ENCODE data around the gene MTM1. TPM values are rescaled to one million over a fixed set of nuclear protein-coding genes. Genes with fewer than 3 reads are reported as not detected.

Gene MTM1
- total RNA-seq, 1 donor from 2014 or later, result 11.0 TPM

DNA sequence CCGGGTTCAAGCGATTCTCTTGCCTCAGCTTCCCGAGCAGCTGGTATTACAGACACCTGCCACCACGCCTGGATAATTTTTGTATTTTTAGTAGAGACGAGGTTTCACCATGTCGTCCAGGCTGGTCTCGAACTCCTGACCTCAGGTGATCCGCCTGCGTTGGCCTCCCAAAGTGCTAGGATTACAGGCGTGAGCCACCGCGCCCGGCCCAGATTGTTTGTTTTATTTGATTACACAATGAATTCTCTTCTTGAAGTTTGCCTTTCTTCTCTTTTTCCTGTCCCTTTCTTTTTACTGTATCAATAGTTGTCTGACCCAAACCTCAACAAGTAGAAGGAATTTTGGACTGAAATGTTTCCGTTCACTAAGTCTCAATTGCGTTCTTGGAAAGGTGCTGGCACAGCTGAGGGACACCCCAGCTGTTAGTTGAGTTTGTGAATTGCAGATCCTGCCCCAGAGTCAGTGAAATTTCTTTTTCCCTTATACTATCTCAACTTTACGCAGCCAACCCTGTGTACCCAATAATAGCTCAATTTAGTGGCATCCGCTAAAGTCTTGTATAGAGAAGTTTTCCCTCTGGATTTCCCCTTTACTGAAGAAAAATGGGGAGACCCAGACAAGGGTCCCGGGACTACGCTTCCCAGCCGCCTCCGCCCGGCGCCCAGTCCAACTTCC lies 639 bp upstream of the MTM1 start:
- H3K9me3 ChIP-seq (ENCODE audit: insufficient read depth, low read depth, low read length), result no peaks in the 10 kb centered on the region
- Mint-ChIP-seq H3K27ac (ENCODE audit: unreplicated experiment) (no peak overlapping the region), H3K9me3 (ENCODE audit: unreplicated experiment) (no peaks in the 10 kb centered on the region), H3K36me3 (ENCODE audit: low read depth, unreplicated experiment) (no peaks in the 10 kb centered on the region), H3K4me3 (ENCODE audit: unreplicated experiment) (peak overlapping the region; percentile 62), H3K4me1 (ENCODE audit: low read depth, unreplicated experiment) (peaks cover 7% of the 10 kb centered on the region), H3K27me3 (ENCODE audit: low read depth, unreplicated experiment) (no peaks in the 10 kb centered on the region)
- DNase-seq (ENCODE audit: low read depth), result no peak
- peaks cover 5% of the 10 kb centered on the region for H3K4me1 ChIP-seq (ENCODE audit: insufficient read depth, low read length)
- no peak overlapping the region for H3K27ac ChIP-seq (ENCODE audit: low read depth, low read length)
- TF ChIP-seq, protein P1, sequence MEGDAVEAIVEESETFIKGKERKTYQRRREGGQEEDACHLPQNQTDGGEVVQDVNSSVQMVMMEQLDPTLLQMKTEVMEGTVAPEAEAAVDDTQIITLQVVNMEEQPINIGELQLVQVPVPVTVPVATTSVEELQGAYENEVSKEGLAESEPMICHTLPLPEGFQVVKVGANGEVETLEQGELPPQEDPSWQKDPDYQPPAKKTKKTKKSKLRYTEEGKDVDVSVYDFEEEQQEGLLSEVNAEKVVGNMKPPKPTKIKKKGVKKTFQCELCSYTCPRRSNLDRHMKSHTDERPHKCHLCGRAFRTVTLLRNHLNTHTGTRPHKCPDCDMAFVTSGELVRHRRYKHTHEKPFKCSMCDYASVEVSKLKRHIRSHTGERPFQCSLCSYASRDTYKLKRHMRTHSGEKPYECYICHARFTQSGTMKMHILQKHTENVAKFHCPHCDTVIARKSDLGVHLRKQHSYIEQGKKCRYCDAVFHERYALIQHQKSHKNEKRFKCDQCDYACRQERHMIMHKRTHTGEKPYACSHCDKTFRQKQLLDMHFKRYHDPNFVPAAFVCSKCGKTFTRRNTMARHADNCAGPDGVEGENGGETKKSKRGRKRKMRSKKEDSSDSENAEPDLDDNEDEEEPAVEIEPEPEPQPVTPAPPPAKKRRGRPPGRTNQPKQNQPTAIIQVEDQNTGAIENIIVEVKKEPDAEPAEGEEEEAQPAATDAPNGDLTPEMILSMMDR (IDR thresholded peaks at IDR 0.05; ENCODE audit: insufficient read depth, low read depth, low read length), result no peak
- no peak for TF ChIP-seq EZH2 (IDR thresholded peaks at IDR 0.05; ENCODE audit: insufficient read depth, low read length)
- peaks cover 17% of the 10 kb centered on the region for H3K79me2 ChIP-seq (ENCODE audit: insufficient read depth, low read length)
- H2AFZ ChIP-seq (ENCODE audit: low read depth, low read length), result peak overlapping the region; percentile 73
- peak overlapping the region; percentile 82 for H3K4me2 ChIP-seq (ENCODE audit: low read length)
- H3K36me3 ChIP-seq (ENCODE audit: insufficient read depth, low read length), result no peaks in the 10 kb centered on the region
- H3K4me3 ChIP-seq (ENCODE audit: insufficient read depth, low read depth, low read length), result peak overlapping the region; percentile 50
- no peak overlapping the region for H3K9ac ChIP-seq (ENCODE audit: low read length)
- FAIRE-seq, result peak; percentile 69
- no peaks in the 10 kb centered on the region for H3K27me3 ChIP-seq (ENCODE audit: insufficient read depth, low read length)
- no peaks in the 10 kb centered on the region for H4K20me1 ChIP-seq (ENCODE audit: insufficient read depth, low read length)

GRCh38 chrX:150569155-150569477 lies 695 bp downstream of the MTM1 start:
- peak; percentile 89 for FAIRE-seq
- no peak for TF ChIP-seq EZH2 (IDR thresholded peaks at IDR 0.05; ENCODE audit: insufficient read depth, low read length)
- TF ChIP-seq, protein P1 (IDR thresholded peaks at IDR 0.05; ENCODE audit: insufficient read depth, low read depth, low read length), result no peak
- Histone ChIP-seq H3K4me3 (ENCODE audit: insufficient read depth, low read depth, low read length) (peak overlapping the region; percentile 70), H3K27me3 (ENCODE audit: insufficient read depth, low read length) (no peaks in the 10 kb centered on the region), H3K9ac (ENCODE audit: low read length) (peak overlapping the region; percentile 83), H3K4me2 (ENCODE audit: low read length) (peak overlapping the region; percentile 86), H4K20me1 (ENCODE audit: insufficient read depth, low read length) (no peaks in the 10 kb centered on the region), H3K27ac (ENCODE audit: low read depth, low read length) (peak overlapping the region; percentile 66), H3K9me3 (ENCODE audit: insufficient read depth, low read depth, low read length) (no peaks in the 10 kb centered on the region), H3K4me1 (ENCODE audit: insufficient read depth, low read length) (peaks cover 5% of the 10 kb centered on the region), H2AFZ (ENCODE audit: low read depth, low read length) (peak overlapping the region; percentile 81), H3K36me3 (ENCODE audit: insufficient read depth, low read length) (no peaks in the 10 kb centered on the region), H3K79me2 (ENCODE audit: insufficient read depth, low read length) (peaks cover 20% of the 10 kb centered on the region)
- peak overlapping the region; percentile 86 for H3K4me3 Mint-ChIP-seq (ENCODE audit: unreplicated experiment)
- peak; percentile 14 for DNase-seq (ENCODE audit: low read depth)
- no peaks in the 10 kb centered on the region for H3K9me3 Mint-ChIP-seq (ENCODE audit: unreplicated experiment)
- peak overlapping the region; percentile 14 for H3K27ac Mint-ChIP-seq (ENCODE audit: unreplicated experiment)
- no peaks in the 10 kb centered on the region for H3K27me3 Mint-ChIP-seq (ENCODE audit: low read depth, unreplicated experiment)
- H3K4me1 Mint-ChIP-seq (ENCODE audit: low read depth, unreplicated experiment), result peaks cover 8% of the 10 kb centered on the region
- no peaks in the 10 kb centered on the region for H3K36me3 Mint-ChIP-seq (ENCODE audit: low read depth, unreplicated experiment)

DNA sequence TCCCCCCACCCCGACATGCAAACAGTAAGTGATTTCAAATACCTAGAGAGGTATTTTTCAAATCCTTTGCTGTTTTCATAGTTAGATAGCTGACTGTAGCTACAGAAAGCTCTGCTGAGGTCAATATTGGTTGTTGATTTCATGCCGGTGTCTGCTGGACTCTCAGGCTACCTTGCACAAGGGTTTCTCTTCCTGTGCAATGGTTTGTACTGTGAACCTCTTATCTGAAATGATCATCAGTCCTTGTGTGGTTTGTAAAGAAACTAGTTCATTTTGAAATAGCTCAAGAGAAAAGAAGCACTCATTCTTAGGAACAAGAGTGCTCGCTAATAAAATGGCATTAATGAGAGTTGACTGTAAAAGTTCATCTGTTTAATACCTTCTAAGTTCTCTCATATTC lies 2.1 kb downstream of the MTM1 start:
- Mint-ChIP-seq H3K27me3 (ENCODE audit: low read depth, unreplicated experiment) (no peaks in the 10 kb centered on the region), H3K4me1 (ENCODE audit: low read depth, unreplicated experiment) (peaks cover 13% of the 10 kb centered on the region), H3K4me3 (ENCODE audit: unreplicated experiment) (no peak overlapping the region), H3K36me3 (ENCODE audit: low read depth, unreplicated experiment) (no peaks in the 10 kb centered on the region), H3K9me3 (ENCODE audit: unreplicated experiment) (no peaks in the 10 kb centered on the region), H3K27ac (ENCODE audit: unreplicated experiment) (no peak overlapping the region)
- Histone ChIP-seq H4K20me1 (ENCODE audit: insufficient read depth, low read length) (no peaks in the 10 kb centered on the region), H3K27me3 (ENCODE audit: insufficient read depth, low read length) (no peaks in the 10 kb centered on the region), H2AFZ (ENCODE audit: low read depth, low read length) (no peak overlapping the region), H3K4me1 (ENCODE audit: insufficient read depth, low read length) (peaks cover 8% of the 10 kb centered on the region), H3K79me2 (ENCODE audit: insufficient read depth, low read length) (peaks cover 20% of the 10 kb centered on the region), H3K9ac (ENCODE audit: low read length) (no peak overlapping the region), H3K9me3 (ENCODE audit: insufficient read depth, low read depth, low read length) (no peaks in the 10 kb centered on the region), H3K36me3 (ENCODE audit: insufficient read depth, low read length) (no peaks in the 10 kb centered on the region), H3K27ac (ENCODE audit: low read depth, low read length) (no peak overlapping the region), H3K4me3 (ENCODE audit: insufficient read depth, low read depth, low read length) (no peak overlapping the region), H3K4me2 (ENCODE audit: low read length) (no peak overlapping the region)
- DNase-seq (ENCODE audit: low read depth) (no peak), FAIRE-seq (peak; percentile 75)
- TF ChIP-seq, protein P1 (IDR thresholded peaks at IDR 0.05; ENCODE audit: insufficient read depth, low read depth, low read length), result no peak
- no peak for TF ChIP-seq EZH2 (IDR thresholded peaks at IDR 0.05; ENCODE audit: insufficient read depth, low read length)
